Activated T-cell treated with anti-CD3 and anti-CD28 coated beads for 24 hours (primary cell): ENCODE data around the gene XCR1.
A peak's percentile ranks its signal among the peaks of the same experiment; 100 is the strongest.
"Not testable (repeated sequence)": the region's sequence is repeated elsewhere in the genome, so short reads cannot be mapped to it uniquely, and the experiment has no call there.

Experiments
- DNase-seq: peaks from one replicate; pipeline ENCODE4 v3.0.0-alpha.2; 2020; ENCODE audit warnings: low read depth

The XCR1 gene, protein sequence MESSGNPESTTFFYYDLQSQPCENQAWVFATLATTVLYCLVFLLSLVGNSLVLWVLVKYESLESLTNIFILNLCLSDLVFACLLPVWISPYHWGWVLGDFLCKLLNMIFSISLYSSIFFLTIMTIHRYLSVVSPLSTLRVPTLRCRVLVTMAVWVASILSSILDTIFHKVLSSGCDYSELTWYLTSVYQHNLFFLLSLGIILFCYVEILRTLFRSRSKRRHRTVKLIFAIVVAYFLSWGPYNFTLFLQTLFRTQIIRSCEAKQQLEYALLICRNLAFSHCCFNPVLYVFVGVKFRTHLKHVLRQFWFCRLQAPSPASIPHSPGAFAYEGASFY

DNA sequence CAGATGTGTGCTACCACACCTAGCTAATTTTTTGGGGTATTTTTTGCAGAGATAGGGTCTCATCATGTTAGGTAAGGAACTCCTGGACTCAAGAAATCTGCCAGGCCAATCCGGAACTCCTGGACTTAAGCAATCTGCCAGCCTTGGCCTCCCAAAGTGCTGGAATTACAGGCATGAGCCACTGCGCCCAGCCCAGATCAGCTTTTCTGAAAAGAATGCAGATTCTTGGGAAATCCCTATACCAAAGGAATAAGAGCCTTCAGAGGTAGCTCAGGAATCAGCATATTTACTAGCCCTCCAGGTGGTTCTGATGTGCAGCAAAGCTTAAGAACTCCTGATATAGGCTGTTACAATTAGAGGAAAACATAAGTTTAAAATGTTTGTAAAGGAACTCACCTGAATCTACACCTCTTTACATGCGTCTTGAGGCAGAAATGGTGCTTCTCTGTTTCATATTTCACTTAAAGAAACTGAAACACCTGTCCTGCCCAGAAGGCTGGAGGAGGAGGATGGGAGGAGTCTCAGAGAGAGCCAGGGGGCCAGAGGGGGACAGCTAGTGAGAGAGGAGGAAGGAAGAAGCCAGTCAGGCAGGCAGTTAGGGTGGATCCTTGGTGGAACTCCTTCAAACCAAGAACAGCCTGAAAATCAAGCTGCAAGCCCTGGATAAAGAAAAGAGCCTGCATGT is at the start of gene XCR1:
Gene XCR1 (minus strand): TSS at position 463 of the 685 bp plus-strand sequence. CDS start 5,536 bp downstream, outside the sequence.
- no peak for DNase-seq

DNA sequence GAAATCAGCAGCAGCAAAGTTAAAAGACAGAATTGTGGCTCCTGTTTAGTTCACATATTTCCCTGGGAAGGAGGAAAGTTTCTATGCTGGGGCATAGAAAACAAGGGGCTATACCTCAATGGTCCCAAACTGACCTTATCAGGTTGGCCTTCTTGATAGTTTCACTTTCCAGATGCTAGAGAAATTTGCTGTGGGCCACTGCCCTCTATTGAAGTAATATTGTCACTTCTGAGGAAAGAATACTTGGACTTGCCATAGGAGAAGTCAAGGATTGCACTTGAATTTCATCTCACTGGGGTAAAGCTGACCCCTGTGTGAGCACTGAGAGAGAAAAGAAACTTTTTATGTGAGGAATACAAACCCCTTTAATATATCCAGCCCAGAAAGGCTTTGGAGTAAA is 49.3 kb upstream of the XCR1 start:
- no peak for DNase-seq

DNA sequence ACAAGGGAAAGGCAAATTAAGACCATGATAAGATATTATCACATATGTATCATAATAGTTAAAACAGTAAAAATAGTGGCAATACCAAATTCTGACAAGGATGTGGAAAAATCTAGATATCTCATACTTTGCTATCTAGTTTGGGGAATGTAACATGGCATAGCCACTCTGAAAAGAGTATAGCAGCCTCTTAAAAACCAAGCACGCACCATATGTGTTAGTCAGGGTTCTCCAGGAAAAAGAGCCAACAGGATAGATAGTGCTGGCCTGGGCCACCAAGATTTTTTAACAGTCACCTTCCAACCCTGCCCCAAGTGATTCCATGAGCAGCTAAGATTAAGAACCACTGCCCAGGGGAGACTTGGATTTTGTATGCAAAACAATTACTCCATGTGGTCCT is 48.5 kb upstream of the XCR1 start:
- no peak for DNase-seq

DNA sequence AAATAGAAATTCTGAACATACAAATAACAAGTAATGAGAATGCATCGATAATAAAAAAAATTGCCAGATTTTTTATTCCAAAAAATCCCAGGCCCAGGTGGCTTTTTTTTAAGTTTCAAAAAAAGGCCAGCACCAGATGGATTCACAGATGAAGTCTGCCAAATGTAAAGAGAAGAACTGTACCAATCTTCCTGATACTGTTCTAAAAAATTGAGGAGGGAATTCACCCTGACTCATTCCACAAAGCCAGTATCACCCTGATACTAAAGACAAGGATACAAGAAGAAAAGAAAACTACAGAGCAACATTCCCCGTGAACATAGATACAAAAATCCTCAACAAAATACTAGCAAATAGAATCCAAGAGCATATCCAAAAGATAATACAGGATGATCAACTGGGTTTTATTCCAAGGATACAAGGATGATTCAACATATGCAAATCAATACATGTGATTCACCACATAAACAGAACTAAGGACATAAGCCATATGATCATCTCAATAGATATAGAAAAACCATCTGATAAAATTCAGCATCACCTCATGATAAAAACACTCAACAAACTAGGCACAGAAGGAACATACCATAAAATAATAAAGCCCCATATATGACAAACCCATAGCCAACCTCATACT is 44.1 kb upstream of the XCR1 start:
- no peak for DNase-seq

DNA sequence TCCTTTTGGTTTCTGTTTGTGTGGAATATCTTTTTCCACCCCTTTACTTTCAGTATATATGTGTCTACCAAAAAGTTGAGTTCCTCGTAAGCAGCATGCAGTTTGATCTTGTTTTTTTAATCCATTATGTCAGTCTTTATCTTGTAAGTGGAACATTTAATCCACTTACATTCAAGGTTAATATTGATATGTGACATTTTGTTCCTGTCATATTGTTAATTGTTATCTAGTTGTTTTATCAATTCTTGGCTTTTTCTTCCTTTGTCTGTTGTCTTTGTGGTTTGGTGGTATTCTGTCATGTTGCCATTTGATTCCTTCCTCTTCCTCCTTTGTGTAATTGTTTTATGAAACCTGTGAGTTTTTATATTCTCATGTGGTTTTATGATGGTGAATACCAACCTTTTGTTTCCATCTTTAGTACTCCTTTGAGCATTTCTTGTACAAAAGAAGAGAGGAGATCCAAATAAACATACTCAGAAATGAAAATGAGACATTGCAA is 43.4 kb upstream of the XCR1 start:
- DNase-seq, result no peak

DNA sequence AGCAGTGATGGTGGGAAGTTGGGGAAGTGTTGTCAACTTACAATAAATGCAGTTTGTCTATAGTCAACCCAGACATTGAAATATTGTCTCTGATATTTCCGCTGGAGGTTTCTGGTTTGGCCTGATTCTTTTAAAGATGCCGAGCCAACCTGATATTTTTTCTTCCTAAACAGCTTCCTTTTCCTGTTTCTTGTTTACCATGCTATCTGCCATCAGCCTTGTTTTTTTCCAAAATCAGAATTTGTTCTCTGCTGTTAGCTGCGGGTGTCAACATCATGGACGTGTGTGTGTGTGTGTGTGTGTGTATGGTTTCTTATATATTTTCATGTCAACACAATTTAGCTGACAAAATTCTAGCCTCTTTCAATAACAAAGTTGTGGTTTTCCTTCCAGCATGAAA is 41.2 kb upstream of the XCR1 start:
- DNase-seq, result no peak

DNA sequence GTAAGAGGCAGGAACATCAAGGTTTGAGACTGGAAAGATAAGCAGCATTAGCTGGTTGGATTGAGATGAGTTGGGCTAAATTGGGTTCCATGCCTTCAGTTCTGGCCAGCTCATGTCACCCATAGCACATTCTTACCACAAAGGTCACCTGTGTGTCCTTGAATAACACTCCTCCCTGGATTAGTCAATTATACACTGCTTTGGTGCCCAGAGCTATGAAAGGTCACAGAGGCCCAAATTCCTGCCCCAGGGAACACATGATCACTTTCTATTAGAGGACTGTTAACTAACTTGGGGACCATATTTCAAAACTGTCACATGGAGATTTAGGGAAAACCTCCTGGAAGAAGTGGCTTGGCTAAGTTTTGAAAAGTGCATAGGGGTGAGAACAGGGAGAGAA is 40.1 kb upstream of the XCR1 start:
- DNase-seq, result no peak

DNA sequence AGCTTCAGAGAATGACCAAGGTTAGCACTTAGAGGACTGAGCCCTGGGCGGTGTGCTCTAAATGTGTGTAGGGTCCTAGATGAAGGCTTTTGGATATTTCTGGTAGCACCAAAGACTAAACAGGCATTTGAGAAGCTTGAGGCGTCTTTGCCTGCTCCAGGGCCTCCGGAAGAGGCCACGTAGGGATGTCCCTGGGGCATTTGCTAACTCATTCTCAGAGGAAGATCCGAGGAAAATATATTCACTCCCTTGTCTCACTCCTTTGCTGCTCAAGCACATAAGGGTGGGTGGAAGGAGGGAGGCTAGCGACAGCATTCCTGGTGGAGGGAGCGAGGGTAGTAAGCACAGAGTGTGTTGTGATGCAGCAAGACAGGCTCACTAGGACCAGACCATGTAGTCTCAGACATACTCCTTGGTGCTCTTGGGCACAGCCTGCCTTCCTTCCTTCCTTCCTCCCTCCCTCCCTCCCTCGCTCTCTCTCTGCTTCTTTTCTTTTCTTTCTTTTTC is 38.5 kb upstream of the XCR1 start:
- DNase-seq, result no peak

DNA sequence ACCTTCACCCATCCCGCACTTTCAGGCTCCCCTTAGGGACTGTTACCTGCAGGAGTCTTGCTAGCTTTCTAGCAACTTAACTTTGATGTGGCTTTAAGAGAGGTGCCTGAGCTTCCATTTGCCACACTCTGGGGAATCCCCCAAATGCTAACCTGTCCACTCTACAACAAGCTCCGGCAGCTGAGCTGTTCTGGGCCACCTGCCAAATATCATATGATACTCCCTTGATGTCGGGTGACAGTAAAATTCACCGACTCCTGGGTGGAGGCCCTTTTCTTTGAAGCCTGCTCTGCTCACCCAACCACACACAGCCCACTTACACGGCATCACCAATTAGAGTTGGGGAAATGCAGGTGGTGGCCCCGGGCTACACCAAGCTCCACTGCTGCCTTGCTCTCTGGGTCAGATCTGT is 38.0 kb upstream of the XCR1 start:
- DNase-seq, result peak; percentile 75

DNA sequence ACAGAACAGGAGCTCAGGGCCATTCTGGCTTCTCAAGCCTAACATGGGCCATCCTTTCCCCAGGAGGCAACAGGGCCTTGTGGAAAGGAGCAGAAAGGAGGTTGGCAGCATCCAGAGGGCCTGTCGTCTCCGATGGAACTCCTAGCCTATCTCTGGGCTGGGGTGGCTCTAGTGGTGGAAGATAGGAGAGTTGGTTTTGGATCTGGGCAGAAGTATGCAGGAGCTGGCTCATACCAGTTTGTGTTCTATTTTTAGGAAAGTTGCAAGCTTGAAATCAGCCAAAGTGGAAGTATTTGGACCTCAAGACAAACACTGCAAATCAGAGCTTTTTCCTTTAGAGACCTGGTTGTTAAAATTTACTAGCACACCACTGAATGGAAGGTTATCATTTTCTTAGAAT is 35.4 kb upstream of the XCR1 start:
- no peak for DNase-seq

DNA sequence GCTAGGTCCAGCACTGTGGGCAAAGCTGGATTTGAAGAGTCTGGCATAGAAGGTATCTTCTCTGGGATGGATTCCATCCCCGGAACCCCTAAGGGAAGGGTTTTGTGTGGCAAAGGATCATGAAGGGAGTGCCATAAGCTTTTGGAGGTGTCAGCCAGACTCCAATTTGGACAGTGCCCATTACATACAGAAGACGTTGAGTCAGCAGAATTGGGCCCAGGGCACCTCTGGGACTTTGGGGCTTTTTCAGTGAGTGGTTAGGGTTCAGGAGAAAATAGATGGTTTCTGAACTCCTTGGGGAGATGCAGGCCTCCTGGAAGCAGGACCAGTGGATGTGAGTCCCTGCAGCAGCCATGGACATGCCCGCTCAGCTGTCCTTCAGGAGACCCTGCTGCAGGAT is 34.6 kb upstream of the XCR1 start:
- DNase-seq, result no peak

DNA sequence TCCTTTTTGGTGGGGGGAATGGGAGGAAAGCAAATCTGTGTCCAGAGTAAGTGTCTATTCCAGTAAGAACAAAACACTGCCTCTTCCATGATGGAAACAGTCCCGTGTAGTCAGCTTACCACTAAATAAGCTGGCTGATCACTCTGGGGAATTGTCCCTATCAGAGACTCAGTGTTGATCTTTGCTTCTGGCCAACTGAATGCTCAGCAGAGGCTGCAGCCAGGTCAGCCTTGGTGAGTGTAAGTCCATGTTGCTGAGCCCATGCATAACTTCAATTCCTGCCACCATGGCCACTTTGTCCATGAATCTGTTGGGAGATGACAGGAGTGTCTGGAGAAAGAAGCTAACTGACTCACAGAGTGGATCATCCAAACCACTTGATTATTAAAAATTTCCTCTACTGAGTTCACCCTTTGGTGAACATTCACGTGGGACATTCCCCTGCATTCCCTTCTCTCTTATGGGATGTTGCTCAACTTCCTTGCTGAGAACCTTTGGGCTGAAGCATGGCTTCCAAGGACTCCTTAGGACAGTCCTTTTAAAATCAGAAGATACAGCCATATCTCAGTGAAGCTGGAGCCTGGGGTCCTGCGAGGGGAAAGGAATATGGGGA is 33.9 kb upstream of the XCR1 start:
- DNase-seq, result no peak

DNA sequence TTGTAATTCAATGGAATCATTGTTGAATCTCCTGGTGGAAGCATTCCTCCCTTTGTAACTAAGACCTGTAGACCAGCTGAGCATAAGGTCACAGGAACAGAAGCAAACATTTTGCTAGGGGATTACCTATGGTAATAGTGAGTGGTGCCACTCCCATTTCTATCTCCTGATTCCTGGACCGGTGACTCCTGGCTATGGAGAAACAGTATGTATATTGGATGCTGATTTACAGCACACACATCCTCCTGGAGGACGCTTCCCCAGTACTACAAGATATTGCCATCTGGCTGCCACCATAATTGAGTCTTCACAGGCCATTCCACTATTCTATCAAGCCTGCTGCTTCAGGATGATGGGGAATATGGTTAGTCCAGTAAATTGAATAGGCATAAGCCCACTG is 33.3 kb upstream of the XCR1 start:
- DNase-seq, result no peak

DNA sequence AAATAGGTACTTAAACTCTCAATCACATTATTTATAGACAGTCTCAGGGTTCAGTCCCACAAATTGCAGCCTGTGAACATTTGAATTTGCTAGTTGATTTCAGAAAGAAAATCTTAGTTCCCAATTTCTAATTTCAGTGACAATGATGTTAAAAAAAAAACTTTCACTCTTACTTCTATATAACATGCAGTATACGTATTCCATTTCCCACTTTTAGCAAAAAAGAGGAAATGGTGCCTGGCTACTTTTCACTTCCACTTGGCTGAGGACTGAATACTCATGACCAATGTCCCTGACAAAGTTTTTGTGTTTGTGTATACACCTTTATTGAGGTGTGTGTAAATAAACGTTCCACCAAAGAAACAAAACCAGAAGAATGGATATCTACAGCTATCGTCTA is 32.1 kb upstream of the XCR1 start:
- no peak for DNase-seq

DNA sequence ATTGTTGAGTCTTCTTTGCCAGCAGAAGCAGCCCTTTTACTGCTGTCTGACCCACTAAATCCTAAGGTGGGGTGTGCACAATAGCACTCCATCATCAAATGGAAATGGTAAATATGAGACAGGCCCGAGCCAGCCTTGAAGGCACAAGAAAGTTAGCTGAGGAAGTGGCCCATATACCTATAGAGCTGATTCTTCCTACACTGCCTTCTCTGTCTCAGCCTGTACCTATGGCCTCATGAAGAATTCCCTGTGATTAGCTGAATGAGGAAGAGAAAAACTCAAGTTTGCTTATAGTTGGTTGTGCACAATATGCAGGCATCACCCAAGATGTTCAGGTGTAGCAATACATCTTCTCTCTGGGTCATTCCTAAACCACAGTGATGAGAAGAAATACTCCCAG is 31.7 kb upstream of the XCR1 start:
- no peak for DNase-seq

DNA sequence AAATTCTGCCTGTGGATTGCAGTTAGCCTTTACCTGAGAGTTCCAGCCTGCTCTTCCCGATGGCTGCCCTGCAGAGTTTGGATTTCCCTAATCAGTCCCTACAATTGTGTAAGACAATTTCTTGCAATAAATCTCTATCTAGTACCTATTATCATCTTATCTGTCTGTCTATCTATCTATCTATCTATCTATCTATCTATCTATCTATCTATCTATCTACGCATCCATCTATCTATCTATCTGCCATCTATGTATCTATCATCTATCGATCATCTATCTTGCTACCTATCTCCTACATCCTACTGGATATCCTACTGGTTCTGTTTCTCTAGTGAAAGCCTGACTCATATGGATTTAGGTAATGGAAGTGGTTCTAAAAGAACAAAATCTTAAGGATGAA is 30.4 kb upstream of the XCR1 start:
- DNase-seq, result no peak

DNA sequence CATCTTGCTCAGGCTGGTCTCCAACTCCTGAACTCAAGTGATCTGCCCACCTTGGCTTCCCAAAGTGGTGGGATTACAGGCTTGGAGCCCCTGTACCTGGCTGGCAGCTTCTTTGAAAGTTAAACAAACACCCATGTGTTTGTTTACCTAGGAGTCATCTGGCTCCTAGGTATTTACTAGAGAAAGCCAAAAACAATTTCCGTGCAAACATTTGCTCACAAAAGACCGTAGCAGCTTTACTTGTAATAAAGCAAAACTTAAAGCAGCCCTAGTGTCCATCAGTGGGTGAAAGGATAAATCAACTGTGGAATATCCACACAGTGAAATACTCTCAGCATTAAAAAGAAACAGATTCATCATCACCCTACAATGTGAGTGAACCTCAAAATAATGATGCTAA is 29.4 kb upstream of the XCR1 start:
- no peak for DNase-seq

DNA sequence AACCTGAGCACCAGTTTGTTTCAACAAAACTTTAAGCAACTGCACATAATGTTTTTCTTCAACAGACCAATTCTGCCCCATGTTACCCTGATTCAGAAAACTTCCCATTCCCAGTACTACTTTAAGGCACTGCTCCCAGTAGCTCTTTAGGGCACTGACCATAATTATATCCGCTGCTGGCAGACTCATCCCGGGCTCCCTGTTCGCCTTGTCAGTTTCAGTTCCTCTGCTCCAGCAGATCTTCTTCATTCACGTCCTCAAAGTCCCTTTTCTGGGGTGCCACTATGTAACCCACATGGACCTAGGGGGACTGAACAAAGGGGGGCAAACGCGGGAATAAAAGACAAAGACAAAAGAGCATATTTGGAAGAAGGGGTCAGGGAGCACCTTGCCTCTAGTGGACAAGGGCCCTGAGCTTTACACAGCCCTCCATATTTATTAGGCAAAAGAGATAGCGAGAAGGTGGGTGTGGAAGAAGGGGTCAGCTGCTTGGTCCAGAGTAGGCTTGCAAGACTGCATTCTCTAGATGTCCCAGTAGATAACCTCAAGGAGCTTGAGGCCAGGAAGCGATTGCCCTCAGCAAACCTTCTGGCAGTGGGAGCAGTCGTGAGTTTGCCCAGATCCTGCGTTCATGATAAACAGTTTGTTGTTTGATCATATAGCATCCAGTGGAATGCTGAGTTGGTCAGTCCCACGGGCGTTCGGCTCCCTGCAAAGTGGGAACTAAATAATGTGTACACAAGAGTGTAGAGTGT is 26.7 kb upstream of the XCR1 start:
- DNase-seq, result not testable (repeated sequence)

DNA sequence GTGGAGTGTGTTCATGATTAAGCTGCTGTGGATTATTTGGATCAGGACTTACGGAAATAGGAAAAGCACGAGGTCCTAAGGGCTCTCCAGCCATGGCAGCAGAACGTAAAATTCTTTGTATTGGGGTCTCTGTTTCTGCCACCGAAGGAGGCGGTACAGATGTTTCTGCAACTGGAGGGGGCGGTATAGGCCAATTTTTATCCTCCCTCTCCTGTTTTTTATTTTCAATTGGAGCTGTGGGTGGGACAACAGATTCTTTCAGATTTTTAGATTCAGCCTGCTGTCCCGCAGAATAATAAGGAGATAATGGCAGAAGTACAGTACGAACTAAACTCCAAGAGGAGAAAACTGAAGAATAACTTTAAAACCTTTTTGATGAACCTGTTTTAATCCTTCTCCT is 26.0 kb upstream of the XCR1 start:
- DNase-seq, result not testable (repeated sequence)

DNA sequence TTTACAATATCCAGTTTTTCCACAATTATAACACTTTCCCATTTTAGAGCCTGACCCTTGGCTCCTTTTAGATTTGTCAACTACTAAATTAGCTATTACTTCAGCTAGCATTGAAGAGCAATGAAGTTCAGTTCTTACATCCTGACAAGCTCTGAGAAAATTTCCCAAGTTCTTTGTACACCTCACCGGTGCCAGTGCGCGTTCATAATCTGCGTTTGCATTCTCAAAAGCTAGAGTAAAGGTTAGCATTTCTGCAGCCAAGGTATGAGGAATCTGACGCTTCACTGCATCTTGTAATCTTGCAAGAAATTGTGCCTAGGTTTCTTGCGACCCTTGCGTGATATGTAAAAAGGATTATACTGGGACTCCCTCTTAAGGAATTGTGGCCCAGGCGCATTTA is 25.2 kb upstream of the XCR1 start:
- no peak for DNase-seq

DNA sequence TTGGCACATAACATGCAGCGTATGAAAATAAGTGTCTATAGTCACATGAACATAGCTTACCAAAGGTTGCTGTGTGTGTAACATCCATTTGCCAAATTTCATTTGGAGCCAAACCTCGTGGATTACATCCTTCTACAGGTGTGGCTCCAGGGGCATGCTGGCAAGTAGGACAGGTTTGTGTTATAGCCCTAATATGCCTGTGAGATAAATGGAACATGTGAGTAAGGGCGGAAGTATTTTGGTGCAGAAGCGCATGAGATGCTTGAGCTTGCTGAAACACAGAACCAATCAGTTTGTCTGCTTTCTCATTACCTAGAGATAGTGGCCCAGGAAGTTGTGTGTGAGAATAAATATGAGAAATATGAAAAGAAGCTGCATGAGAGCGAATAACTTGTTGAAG is 21.8 kb upstream of the XCR1 start:
- DNase-seq, result no peak

DNA sequence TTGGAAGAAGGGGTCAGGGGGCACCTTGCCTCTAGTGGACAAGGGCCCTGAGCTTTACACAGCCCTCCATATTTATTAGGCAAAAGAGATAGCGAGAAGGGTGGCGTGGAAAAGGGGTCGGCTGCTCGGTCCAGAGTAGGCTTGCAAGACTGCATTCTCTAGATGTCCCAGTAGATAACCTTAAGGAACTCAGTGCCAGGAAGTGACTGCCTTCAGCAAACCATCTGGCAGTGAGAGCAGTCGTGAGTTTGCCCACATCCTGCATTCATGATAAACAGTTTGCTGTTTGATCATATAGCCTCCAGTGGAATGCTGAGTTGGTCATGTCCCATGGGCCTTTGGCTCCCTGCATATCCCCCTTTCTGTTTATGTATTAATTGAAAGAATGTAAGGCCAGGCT is 18.9 kb upstream of the XCR1 start:
- DNase-seq, result not testable (repeated sequence)
